Measurements from ENCODE around the gene FLOT1. TPM values are rescaled to one million over a fixed set of nuclear protein-coding genes. Genes with fewer than 3 reads are reported as not detected.
A peak's percentile ranks its signal among the peaks of the same experiment; 100 is the strongest.

FLOT1 gene
- total and polyA plus RNA-seq, 2 of the 13 experiments (the other 11 are each of a cell fraction or from before 2014, with no cell fraction given), result 82.3 to 130 TPM

DNA sequence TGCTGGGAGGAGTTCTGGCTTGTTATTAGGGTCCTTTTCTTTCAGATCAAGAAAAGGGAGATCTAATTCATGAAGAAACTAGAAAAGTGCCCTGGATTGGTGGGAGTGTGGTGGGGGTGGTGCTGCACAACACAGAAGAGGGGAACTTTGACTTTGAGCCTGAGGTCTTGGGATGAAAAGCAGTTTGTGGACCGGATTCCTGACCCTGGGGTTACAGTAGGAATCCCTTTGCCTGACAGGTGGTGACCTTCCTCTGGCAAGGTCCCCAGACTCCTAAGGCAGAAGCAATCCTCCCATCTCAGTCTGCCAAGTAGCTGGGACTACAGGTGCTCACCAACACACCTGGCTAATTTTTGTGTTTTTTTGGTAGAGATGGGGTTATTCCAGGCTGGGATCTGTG, 47.1 kb upstream of the FLOT1 start (continued):
- TF ChIP-seq, protein P1, sequence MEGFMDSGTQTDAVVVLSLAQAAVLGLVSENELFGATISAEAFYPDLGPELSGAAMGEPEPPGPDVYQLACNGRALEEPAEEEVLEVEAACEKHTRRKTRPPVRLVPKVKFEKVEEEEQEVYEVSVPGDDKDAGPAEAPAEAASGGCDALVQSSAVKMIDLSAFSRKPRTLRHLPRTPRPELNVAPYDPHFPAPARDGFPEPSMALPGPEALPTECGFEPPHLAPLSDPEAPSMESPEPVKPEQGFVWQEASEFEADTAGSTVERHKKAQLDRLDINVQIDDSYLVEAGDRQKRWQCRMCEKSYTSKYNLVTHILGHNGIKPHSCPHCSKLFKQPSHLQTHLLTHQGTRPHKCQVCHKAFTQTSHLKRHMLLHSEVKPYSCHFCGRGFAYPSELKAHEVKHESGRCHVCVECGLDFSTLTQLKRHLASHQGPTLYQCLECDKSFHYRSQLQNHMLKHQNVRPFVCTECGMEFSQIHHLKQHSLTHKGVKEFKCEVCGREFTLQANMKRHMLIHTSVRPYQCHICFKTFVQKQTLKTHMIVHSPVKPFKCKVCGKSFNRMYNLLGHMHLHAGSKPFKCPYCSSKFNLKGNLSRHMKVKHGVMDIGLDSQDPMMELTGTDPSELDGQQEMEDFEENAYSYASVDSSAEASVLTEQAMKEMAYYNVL (CRISPR knock-in tag; IDR thresholded peaks at IDR 0.05; ENCODE audit: borderline replicate concordance), result peak; percentile 17; the same call in 1 of the 2 replicates
- no peak for TF ChIP-seq ZNF558 (CRISPR knock-in tag; IDR thresholded peaks at IDR 0.05; ENCODE audit: borderline replicate concordance)
- TF ChIP-seq ZSCAN29 (CRISPR knock-in tag; conservative IDR thresholded peaks at IDR 0.05), result no peak
- TF ChIP-seq SOX5 (CRISPR knock-in tag; IDR thresholded peaks at IDR 0.05; ENCODE audit: borderline replicate concordance), result peak; percentile 48; the same call in 1 of the 2 replicates
- no peak for TF ChIP-seq ZNF569 (CRISPR knock-in tag; IDR thresholded peaks at IDR 0.05; ENCODE audit: borderline replicate concordance)
- no peak for TF ChIP-seq ZNF549 (CRISPR knock-in tag; IDR thresholded peaks at IDR 0.05)
- TF ChIP-seq GLI4 (CRISPR knock-in tag; IDR thresholded peaks at IDR 0.05; ENCODE audit: borderline replicate concordance), result no peak
- TF ChIP-seq, protein P2, sequence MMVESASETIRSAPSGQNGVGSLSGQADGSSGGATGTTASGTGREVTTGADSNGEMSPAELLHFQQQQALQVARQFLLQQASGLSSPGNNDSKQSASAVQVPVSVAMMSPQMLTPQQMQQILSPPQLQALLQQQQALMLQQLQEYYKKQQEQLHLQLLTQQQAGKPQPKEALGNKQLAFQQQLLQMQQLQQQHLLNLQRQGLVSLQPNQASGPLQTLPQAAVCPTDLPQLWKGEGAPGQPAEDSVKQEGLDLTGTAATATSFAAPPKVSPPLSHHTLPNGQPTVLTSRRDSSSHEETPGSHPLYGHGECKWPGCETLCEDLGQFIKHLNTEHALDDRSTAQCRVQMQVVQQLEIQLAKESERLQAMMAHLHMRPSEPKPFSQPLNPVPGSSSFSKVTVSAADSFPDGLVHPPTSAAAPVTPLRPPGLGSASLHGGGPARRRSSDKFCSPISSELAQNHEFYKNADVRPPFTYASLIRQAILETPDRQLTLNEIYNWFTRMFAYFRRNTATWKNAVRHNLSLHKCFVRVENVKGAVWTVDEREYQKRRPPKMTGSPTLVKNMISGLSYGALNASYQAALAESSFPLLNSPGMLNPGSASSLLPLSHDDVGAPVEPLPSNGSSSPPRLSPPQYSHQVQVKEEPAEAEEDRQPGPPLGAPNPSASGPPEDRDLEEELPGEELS (CRISPR knock-in tag; IDR thresholded peaks at IDR 0.05), result peak; percentile 42; the same call in 1 of the 2 replicates
- TF ChIP-seq, protein P3, sequence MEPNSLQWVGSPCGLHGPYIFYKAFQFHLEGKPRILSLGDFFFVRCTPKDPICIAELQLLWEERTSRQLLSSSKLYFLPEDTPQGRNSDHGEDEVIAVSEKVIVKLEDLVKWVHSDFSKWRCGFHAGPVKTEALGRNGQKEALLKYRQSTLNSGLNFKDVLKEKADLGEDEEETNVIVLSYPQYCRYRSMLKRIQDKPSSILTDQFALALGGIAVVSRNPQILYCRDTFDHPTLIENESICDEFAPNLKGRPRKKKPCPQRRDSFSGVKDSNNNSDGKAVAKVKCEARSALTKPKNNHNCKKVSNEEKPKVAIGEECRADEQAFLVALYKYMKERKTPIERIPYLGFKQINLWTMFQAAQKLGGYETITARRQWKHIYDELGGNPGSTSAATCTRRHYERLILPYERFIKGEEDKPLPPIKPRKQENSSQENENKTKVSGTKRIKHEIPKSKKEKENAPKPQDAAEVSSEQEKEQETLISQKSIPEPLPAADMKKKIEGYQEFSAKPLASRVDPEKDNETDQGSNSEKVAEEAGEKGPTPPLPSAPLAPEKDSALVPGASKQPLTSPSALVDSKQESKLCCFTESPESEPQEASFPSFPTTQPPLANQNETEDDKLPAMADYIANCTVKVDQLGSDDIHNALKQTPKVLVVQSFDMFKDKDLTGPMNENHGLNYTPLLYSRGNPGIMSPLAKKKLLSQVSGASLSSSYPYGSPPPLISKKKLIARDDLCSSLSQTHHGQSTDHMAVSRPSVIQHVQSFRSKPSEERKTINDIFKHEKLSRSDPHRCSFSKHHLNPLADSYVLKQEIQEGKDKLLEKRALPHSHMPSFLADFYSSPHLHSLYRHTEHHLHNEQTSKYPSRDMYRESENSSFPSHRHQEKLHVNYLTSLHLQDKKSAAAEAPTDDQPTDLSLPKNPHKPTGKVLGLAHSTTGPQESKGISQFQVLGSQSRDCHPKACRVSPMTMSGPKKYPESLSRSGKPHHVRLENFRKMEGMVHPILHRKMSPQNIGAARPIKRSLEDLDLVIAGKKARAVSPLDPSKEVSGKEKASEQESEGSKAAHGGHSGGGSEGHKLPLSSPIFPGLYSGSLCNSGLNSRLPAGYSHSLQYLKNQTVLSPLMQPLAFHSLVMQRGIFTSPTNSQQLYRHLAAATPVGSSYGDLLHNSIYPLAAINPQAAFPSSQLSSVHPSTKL (CRISPR knock-in tag; IDR thresholded peaks at IDR 0.05), result peak; percentile 73
- peak; percentile 67 for TF ChIP-seq HDAC2 (CRISPR knock-in tag; IDR thresholded peaks at IDR 0.05)
- TF ChIP-seq KDM4B (CRISPR knock-in tag; IDR thresholded peaks at IDR 0.05), result 0 out of 2 replicates have a peak, but pooled peaks have one; percentile 28
- TF ChIP-seq, protein P4, sequence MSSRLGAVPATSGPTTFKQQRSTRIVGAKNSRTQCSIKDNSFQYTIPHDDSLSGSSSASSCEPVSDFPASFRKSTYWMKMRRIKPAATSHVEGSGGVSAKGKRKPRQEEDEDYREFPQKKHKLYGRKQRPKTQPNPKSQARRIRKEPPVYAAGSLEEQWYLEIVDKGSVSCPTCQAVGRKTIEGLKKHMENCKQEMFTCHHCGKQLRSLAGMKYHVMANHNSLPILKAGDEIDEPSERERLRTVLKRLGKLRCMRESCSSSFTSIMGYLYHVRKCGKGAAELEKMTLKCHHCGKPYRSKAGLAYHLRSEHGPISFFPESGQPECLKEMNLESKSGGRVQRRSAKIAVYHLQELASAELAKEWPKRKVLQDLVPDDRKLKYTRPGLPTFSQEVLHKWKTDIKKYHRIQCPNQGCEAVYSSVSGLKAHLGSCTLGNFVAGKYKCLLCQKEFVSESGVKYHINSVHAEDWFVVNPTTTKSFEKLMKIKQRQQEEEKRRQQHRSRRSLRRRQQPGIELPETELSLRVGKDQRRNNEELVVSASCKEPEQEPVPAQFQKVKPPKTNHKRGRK (CRISPR knock-in tag; IDR thresholded peaks at IDR 0.05), result no peak
- 0 out of 2 replicates have a peak, but pooled peaks have one; percentile 22 for TF ChIP-seq ZNF607 (CRISPR knock-in tag; IDR thresholded peaks at IDR 0.05; ENCODE audit: borderline replicate concordance)
- TF ChIP-seq, protein P5, sequence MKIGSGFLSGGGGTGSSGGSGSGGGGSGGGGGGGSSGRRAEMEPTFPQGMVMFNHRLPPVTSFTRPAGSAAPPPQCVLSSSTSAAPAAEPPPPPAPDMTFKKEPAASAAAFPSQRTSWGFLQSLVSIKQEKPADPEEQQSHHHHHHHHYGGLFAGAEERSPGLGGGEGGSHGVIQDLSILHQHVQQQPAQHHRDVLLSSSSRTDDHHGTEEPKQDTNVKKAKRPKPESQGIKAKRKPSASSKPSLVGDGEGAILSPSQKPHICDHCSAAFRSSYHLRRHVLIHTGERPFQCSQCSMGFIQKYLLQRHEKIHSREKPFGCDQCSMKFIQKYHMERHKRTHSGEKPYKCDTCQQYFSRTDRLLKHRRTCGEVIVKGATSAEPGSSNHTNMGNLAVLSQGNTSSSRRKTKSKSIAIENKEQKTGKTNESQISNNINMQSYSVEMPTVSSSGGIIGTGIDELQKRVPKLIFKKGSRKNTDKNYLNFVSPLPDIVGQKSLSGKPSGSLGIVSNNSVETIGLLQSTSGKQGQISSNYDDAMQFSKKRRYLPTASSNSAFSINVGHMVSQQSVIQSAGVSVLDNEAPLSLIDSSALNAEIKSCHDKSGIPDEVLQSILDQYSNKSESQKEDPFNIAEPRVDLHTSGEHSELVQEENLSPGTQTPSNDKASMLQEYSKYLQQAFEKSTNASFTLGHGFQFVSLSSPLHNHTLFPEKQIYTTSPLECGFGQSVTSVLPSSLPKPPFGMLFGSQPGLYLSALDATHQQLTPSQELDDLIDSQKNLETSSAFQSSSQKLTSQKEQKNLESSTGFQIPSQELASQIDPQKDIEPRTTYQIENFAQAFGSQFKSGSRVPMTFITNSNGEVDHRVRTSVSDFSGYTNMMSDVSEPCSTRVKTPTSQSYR (CRISPR knock-in tag; IDR thresholded peaks at IDR 0.05; ENCODE audit: borderline replicate concordance), result peak; percentile 84; the same call in 1 of the 2 replicates
- no peak for TF ChIP-seq ZNF839 (CRISPR knock-in tag; IDR thresholded peaks at IDR 0.05; ENCODE audit: borderline replicate concordance)
- 0 out of 2 replicates have a peak, but pooled peaks have one; percentile 15 for TF ChIP-seq DPF2 (CRISPR knock-in tag; IDR thresholded peaks at IDR 0.05; ENCODE audit: borderline replicate concordance, low read depth)
